Mesendoderm (in vitro differentiated cells): ENCODE results near the gene EIF3I. TPM values are rescaled to one million over a fixed set of nuclear protein-coding genes. Genes with fewer than 3 reads are reported as not detected.

Experiments
- DNase-seq: peaks from one replicate; pipeline ENCODE4 v3.0.0; 2013
- H2AK5ac ChIP-seq: 2 replicates; pipeline ENCODE4 v1.6.1; 2013; ENCODE audit warnings: low read length, inconsistent platforms
- H2BK120ac ChIP-seq: 2 replicates; pipeline ENCODE4 v1.6.1; 2013; ENCODE audit warnings: low read depth, mild to moderate bottlenecking, low read length, moderate library complexity, mixed read lengths
- H2BK15ac ChIP-seq: replicated peaks from 2 replicates; pipeline ENCODE4 v1.6.1; 2013; ENCODE audit warnings: low read depth, mild to moderate bottlenecking, moderate library complexity
- H2BK5ac ChIP-seq: 2 replicates; pipeline ENCODE4 v1.6.1; 2013; ENCODE audit warnings: low read length, inconsistent platforms
- H3K18ac ChIP-seq: 2 replicates; pipeline ENCODE4 v1.6.1; 2013; ENCODE audit warnings: mild to moderate bottlenecking, low read length, mixed read lengths
- H3K23ac ChIP-seq: one replicate; pipeline ENCODE4 v1.6.1; 2013; ENCODE audit warnings: low read length
- H3K27ac ChIP-seq: 2 replicates; pipeline ENCODE4 v1.5.1; 2013; ENCODE audit warnings: low read depth, mild to moderate bottlenecking, inconsistent platforms, low read length, moderate library complexity
- H3K27me3 ChIP-seq: 2 replicates; pipeline ENCODE4 v1.6.1; 2013; ENCODE audit warnings: low read length, control low read depth, mild to moderate bottlenecking, inconsistent platforms; ENCODE audit not compliant: insufficient read depth, poor library complexity
- H3K36me3 ChIP-seq: 2 replicates; pipeline ENCODE4 v1.6.1; 2013; ENCODE audit warnings: low read length, inconsistent platforms; ENCODE audit not compliant: control insufficient read depth, insufficient read depth
- H3K4ac ChIP-seq: one replicate; pipeline ENCODE4 v1.6.1; 2013; ENCODE audit warnings: low read depth, mild to moderate bottlenecking, low read length, moderate library complexity
- H3K4me1 ChIP-seq: 2 replicates; pipeline ENCODE4 v1.6.1; 2013; ENCODE audit warnings: low read depth, low read length, inconsistent platforms; ENCODE audit not compliant: control insufficient read depth
- H3K4me2 ChIP-seq: 2 replicates; pipeline ENCODE4 v1.6.1; 2013; ENCODE audit warnings: low read length
- H3K4me3 ChIP-seq: 2 replicates; pipeline ENCODE4 v1.5.1; 2013; ENCODE audit warnings: mild to moderate bottlenecking, low read length
- H3K56ac ChIP-seq: one replicate; pipeline ENCODE4 v1.6.1; 2013; ENCODE audit warnings: low read length
- H3K79me1 ChIP-seq: 2 replicates; pipeline ENCODE4 v1.6.1; 2013; ENCODE audit warnings: low read length, inconsistent platforms
- H3K79me2 ChIP-seq: 2 replicates; pipeline ENCODE4 v1.6.1; 2013; ENCODE audit warnings: mild to moderate bottlenecking, low read length; ENCODE audit not compliant: control insufficient read depth, insufficient read depth
- H3K9ac ChIP-seq: 2 replicates; pipeline ENCODE4 v1.6.1; 2013; ENCODE audit warnings: low read length, inconsistent platforms
- H4K5ac ChIP-seq: one replicate; pipeline ENCODE4 v1.6.1; 2013; ENCODE audit warnings: low read length
- H4K8ac ChIP-seq: one replicate; pipeline ENCODE4 v1.6.1; 2013; ENCODE audit warnings: low read depth, mild to moderate bottlenecking, control low read depth, low read length, moderate library complexity
- WGBS: extraction: QIAGEN DNeasy Blood & Tissue Kit; methylation state at CpG from one replicate; pipeline ENCODE4 v1.1.7; 2013; ENCODE audit warnings: low lambda C conversion rate, missing lambda C conversion rate; ENCODE audit not compliant: insufficient coverage; ENCODE audit errors: extremely low coverage; 5-methylcytosine and 5-hydroxymethylcytosine counted together
- small RNA-seq: library from polyadenylated mRNA; stranded (forward); fragments of <200 nt; extraction: miRNeasy Mini kit (QIAGEN cat#:217004); gene quantifications from one replicate; pipeline ENCODE3, GENCODE V24; 2013; ENCODE audit not compliant: insufficient read depth

The EIF3I gene

GRCh38 chr1:32276032-32276782, 54.0 kb downstream of the EIF3I start:
- no peak overlapping the region for H3K18ac ChIP-seq
- no peak overlapping the region for H3K4me2 ChIP-seq
- H3K23ac ChIP-seq: no peak overlapping the region
- no CpG with 5 or more reads among the region's 30 CpGs for WGBS
- no peak overlapping the region for H4K5ac ChIP-seq
- H2BK5ac ChIP-seq: no peak overlapping the region
- H4K8ac ChIP-seq: no peak overlapping the region
- peaks cover 7% of the 10 kb centered on the region for H3K4me1 ChIP-seq
- no peak overlapping the region for H2BK15ac ChIP-seq
- no peaks in the 10 kb centered on the region for H3K79me1 ChIP-seq
- no peak overlapping the region for H3K4me3 ChIP-seq
- H3K36me3 ChIP-seq: no peaks in the 10 kb centered on the region
- no peaks in the 10 kb centered on the region for H3K79me2 ChIP-seq
- no peaks in the 10 kb centered on the region for H3K27me3 ChIP-seq
- H3K9ac ChIP-seq: no peak overlapping the region
- no peak overlapping the region for H3K27ac ChIP-seq
- H3K56ac ChIP-seq: no peak overlapping the region
- no peak overlapping the region for H3K4ac ChIP-seq
- no peak for DNase-seq
- H2BK120ac ChIP-seq: no peak overlapping the region
- H2AK5ac ChIP-seq: no peak overlapping the region

Small RNAs within 50 kb of the gene (small RNA-seq; reads per million reads assigned to genes)
- not detected for gene RF00017
